Parathyroid adenoma (tissue), 2 donors: ENCODE measurements around the gene NPAS2.

Experiments
- H2AFZ ChIP-seq: fragments of 300-600 bp; sonication (generic); one replicate; pipeline ENCODE4 v1.7.0; 2017; ENCODE audit warnings: antibody characterized with exemption, mild to moderate bottlenecking
- H3K27ac ChIP-seq: fragments of 300-600 bp; sonication (generic); one replicate; pipeline ENCODE4 v1.7.0; 2017
- H3K27me3 ChIP-seq: fragments of 300-600 bp; sonication (generic); one replicate; pipeline ENCODE4 v1.7.0; 2017; ENCODE audit warnings: low read length; ENCODE audit not compliant: control insufficient read depth, insufficient read depth
- H3K36me3 ChIP-seq: fragments of 300-600 bp; sonication (generic); one replicate; pipeline ENCODE4 v1.7.0; 2017; ENCODE audit warnings: low read length; ENCODE audit not compliant: control insufficient read depth, insufficient read depth
- H3K4me1 ChIP-seq: fragments of 300-600 bp; sonication (generic); one replicate; pipeline ENCODE4 v1.7.0; 2017; ENCODE audit warnings: control low read depth
- H3K4me2 ChIP-seq: fragments of 300-600 bp; sonication (generic); one replicate; pipeline ENCODE4 v1.7.0; 2017; ENCODE audit warnings: low read length
- H3K4me3 ChIP-seq: fragments of 300-600 bp; sonication (generic); one replicate; pipeline ENCODE4 v1.7.0; 2017; ENCODE audit warnings: low read depth, low read length
- H3K79me2 ChIP-seq: fragments of 300-600 bp; sonication (generic); one replicate; pipeline ENCODE4 v1.7.0; 2017; ENCODE audit warnings: control low read depth
- H3K9ac ChIP-seq: fragments of 300-600 bp; sonication (generic); one replicate; pipeline ENCODE4 v1.7.0; 2017; ENCODE audit warnings: mild to moderate bottlenecking
- H3K9me3 ChIP-seq: fragments of 300-600 bp; sonication (generic); one replicate; pipeline ENCODE4 v1.7.0; 2017; ENCODE audit warnings: low read length; ENCODE audit not compliant: control insufficient read depth
- TF ChIP-seq, protein P1 (sequence below): fragments of 300-600 bp; sonication (generic); IDR thresholded peaks from one replicate; pipeline ENCODE4 v1.7.0; 2017; ENCODE audit warnings: antibody characterized with exemption, mild to moderate bottlenecking
- donor health status: primary hyperparathyroidism.

Gene NPAS2

DNA sequence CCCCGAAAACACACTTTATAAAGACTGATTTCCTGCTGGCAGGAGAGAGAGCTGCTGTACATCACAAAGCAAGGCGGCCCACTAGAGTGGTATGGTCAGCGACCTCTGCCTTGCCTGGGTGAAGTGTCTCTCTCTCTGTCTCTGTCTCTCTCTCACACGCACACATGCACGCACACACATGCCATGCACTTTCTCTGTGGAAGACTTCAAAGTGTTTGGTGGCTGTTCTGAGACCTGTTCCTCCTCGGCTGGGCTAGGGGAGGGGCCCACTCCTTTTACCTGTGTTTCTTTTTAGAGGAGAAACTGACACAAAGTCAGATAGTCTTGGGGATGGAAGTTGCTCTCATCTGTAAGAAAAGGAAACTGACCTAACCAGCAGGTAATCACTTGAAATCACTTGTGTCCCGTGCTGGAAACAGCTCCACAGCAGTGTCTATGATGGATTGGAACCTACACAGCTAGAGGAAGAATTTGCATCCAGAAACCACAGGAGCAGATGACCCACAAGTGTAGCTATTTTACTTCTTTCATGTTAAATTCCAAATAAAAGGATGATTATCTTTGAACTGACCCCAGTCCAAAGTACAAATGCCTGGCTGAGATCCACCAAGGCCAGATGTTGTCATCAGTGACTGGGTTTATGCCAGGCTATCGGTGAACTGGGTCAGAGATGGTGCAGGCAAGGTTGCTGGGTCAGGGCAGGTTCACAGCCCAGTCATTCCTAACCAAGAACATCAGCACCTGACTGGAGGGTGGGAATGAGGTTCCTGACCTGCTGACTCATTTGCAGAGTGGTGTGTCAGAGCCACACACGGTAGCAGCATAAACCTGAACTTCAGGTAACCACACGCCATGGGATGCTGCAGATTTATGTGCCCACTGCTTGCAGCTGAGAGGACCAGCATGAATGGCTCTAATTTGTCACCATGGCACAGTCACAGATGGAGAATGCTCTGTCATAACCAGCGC is 63.0 kb downstream of the NPAS2 start:
- Histone ChIP-seq H3K4me3 (no peak overlapping the region), H3K27ac (no peak overlapping the region), H3K9ac (no peak overlapping the region), H3K4me1 (peaks cover 2% of the 10 kb centered on the region), H2AFZ (no peak overlapping the region), H3K4me2 (no peak overlapping the region), H3K79me2 (no peaks in the 10 kb centered on the region), H3K36me3 (no peaks in the 10 kb centered on the region), H3K27me3 (no peaks in the 10 kb centered on the region), H3K9me3 (no peaks in the 10 kb centered on the region)
- TF ChIP-seq, protein P1, sequence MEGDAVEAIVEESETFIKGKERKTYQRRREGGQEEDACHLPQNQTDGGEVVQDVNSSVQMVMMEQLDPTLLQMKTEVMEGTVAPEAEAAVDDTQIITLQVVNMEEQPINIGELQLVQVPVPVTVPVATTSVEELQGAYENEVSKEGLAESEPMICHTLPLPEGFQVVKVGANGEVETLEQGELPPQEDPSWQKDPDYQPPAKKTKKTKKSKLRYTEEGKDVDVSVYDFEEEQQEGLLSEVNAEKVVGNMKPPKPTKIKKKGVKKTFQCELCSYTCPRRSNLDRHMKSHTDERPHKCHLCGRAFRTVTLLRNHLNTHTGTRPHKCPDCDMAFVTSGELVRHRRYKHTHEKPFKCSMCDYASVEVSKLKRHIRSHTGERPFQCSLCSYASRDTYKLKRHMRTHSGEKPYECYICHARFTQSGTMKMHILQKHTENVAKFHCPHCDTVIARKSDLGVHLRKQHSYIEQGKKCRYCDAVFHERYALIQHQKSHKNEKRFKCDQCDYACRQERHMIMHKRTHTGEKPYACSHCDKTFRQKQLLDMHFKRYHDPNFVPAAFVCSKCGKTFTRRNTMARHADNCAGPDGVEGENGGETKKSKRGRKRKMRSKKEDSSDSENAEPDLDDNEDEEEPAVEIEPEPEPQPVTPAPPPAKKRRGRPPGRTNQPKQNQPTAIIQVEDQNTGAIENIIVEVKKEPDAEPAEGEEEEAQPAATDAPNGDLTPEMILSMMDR, result no peak

DNA sequence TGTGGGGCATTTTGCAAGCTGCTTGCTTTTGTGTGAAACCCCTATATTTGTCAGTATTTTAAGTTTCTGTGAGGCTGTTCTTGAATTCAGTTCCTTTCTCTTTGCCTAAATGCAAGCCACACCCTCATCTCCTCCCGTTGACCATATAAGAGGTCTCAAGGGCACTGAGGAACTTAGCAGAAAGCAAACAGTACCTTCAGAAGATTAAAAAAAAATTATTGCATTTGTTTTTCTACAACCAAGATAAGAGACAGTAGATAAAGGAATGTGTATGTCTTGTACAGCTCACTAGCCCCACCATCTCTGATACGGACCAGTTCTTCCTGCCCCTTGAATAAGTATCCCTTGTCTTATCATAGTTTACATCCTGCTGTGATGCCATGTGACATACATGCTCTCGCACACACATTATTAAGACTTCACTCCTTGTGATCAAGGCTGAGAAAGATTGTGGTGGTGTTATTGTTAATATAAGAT is 64.2 kb downstream of the NPAS2 start:
- no peaks in the 10 kb centered on the region for H3K27me3 ChIP-seq
- no peak overlapping the region for H3K4me3 ChIP-seq
- H3K9ac ChIP-seq, result no peak overlapping the region
- H3K27ac ChIP-seq, result no peak overlapping the region
- peaks cover 2% of the 10 kb centered on the region for H3K4me1 ChIP-seq
- TF ChIP-seq, protein P1, result no peak
- no peaks in the 10 kb centered on the region for H3K36me3 ChIP-seq
- H3K9me3 ChIP-seq, result no peaks in the 10 kb centered on the region
- H3K79me2 ChIP-seq, result no peaks in the 10 kb centered on the region
- no peak overlapping the region for H2AFZ ChIP-seq
- no peak overlapping the region for H3K4me2 ChIP-seq

DNA sequence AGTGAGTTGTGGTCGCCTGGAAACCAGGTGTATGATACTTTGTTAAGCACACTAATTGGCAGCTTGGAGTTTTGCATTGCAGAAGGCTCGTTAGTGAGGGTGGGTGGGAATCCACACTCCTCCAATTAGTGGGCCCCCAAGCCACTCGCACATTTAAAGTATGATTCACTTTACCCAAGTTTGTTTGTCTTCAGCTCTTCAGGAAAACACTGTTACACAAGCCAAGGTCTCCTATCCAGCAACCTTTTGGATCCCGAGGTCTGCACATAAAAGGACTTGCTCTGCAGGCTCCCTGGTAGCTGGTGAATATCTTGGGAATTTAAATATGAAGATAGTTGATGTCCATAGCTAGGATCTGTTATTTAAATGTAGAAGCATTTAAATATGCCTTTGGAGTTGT is 66.1 kb downstream of the NPAS2 start:
- no peak overlapping the region for H3K4me3 ChIP-seq
- H3K36me3 ChIP-seq, result no peaks in the 10 kb centered on the region
- no peaks in the 10 kb centered on the region for H3K9me3 ChIP-seq
- H3K27ac ChIP-seq, result no peak overlapping the region
- no peak overlapping the region for H3K4me2 ChIP-seq
- no peak overlapping the region for H3K9ac ChIP-seq
- no peak overlapping the region for H2AFZ ChIP-seq
- no peaks in the 10 kb centered on the region for H3K79me2 ChIP-seq
- H3K4me1 ChIP-seq, result peaks cover 2% of the 10 kb centered on the region
- TF ChIP-seq, protein P1, result no peak
- H3K27me3 ChIP-seq, result no peaks in the 10 kb centered on the region

DNA sequence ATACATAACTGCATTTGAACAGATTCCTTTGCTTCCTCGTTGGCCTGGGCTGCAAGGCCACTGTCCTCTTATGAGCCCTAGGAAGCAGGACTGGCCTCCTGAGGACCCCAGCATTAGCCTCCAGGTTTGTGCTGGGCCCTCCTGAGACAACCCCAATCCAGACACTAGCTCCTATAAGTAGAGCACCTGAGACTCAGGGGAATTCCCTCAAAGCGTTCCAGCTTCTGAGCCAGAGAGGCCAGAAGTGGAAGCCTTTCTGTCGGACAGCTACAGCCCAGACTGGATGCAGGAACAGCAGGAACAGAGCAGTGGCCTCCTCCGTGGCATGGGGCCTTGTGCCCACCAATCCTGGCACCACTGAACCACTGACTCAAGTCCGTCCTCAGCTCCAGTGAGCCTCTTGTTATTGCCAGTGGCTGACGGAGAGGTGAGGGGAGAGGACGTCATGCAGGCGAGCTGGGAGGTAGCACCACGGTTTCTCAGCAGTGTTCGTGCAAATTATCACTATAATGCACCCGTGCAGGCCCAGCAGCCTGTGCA is 67.2 kb downstream of the NPAS2 start:
- no peaks in the 10 kb centered on the region for H3K9me3 ChIP-seq
- H3K27me3 ChIP-seq, result no peaks in the 10 kb centered on the region
- no peaks in the 10 kb centered on the region for H3K79me2 ChIP-seq
- H3K9ac ChIP-seq, result no peak overlapping the region
- no peak overlapping the region for H2AFZ ChIP-seq
- H3K4me1 ChIP-seq, result peaks cover 2% of the 10 kb centered on the region
- no peak overlapping the region for H3K27ac ChIP-seq
- H3K4me3 ChIP-seq, result no peak overlapping the region
- no peak overlapping the region for H3K4me2 ChIP-seq
- TF ChIP-seq, protein P1, result no peak
- no peaks in the 10 kb centered on the region for H3K36me3 ChIP-seq
